ENCODE measurements around the gene MRPL34.

DNA sequence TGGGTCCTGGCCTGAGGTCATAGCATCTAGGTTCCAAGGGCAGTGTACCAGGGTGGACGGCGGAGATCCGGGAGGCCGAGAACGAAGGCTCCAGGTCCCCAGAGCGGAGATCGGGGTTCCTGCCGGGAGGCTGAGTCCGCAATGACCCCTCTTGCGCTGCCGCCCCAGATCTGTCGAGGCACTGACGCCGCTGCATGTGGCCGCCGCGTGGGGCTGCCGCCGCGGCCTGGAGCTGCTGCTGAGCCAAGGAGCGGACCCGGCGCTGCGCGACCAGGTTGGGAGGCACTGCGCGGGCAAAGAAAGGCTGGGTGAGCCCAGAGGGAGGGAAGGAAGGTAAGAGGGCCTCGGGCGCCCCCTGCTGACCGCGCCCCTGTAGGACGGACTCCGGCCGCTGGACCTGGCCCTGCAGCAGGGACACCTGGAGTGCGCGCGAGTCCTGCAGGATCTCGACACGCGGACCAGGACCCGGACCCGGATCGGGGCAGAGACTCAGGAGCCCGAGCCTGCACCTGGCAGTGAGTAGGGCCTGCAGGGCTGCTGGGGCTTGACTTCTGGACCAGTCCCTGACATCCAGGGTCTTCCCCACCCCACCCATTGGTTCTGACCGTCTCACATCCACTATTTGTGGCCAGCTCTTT, 23.1 kb upstream of the MRPL34 start:
- TF ChIP-seq, protein P1, sequence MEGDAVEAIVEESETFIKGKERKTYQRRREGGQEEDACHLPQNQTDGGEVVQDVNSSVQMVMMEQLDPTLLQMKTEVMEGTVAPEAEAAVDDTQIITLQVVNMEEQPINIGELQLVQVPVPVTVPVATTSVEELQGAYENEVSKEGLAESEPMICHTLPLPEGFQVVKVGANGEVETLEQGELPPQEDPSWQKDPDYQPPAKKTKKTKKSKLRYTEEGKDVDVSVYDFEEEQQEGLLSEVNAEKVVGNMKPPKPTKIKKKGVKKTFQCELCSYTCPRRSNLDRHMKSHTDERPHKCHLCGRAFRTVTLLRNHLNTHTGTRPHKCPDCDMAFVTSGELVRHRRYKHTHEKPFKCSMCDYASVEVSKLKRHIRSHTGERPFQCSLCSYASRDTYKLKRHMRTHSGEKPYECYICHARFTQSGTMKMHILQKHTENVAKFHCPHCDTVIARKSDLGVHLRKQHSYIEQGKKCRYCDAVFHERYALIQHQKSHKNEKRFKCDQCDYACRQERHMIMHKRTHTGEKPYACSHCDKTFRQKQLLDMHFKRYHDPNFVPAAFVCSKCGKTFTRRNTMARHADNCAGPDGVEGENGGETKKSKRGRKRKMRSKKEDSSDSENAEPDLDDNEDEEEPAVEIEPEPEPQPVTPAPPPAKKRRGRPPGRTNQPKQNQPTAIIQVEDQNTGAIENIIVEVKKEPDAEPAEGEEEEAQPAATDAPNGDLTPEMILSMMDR (IDR thresholded peaks at IDR 0.05; ENCODE audit: insufficient read depth, low read length): peak; percentile 81
- TF ChIP-seq POLR2AphosphoS5 (IDR thresholded peaks at IDR 0.05; ENCODE audit: low read depth): peak; percentile 64
- TF ChIP-seq GABPA (IDR thresholded peaks at IDR 0.05; ENCODE audit: low read depth): no peak
- TF ChIP-seq, protein P2, sequence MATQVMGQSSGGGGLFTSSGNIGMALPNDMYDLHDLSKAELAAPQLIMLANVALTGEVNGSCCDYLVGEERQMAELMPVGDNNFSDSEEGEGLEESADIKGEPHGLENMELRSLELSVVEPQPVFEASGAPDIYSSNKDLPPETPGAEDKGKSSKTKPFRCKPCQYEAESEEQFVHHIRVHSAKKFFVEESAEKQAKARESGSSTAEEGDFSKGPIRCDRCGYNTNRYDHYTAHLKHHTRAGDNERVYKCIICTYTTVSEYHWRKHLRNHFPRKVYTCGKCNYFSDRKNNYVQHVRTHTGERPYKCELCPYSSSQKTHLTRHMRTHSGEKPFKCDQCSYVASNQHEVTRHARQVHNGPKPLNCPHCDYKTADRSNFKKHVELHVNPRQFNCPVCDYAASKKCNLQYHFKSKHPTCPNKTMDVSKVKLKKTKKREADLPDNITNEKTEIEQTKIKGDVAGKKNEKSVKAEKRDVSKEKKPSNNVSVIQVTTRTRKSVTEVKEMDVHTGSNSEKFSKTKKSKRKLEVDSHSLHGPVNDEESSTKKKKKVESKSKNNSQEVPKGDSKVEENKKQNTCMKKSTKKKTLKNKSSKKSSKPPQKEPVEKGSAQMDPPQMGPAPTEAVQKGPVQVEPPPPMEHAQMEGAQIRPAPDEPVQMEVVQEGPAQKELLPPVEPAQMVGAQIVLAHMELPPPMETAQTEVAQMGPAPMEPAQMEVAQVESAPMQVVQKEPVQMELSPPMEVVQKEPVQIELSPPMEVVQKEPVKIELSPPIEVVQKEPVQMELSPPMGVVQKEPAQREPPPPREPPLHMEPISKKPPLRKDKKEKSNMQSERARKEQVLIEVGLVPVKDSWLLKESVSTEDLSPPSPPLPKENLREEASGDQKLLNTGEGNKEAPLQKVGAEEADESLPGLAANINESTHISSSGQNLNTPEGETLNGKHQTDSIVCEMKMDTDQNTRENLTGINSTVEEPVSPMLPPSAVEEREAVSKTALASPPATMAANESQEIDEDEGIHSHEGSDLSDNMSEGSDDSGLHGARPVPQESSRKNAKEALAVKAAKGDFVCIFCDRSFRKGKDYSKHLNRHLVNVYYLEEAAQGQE (IDR thresholded peaks at IDR 0.05; ENCODE audit: insufficient replicate concordance, low read depth): no peak
